GM03348 (cell line): ENCODE measurements around the gene ZMYM4.
A peak's percentile ranks its signal among the peaks of the same experiment; 100 is the strongest.
"Not testable (repeated sequence)": the region's sequence is repeated elsewhere in the genome, so short reads cannot be mapped to it uniquely, and the experiment has no call there.

Experiments
- DNase-seq: peaks from one replicate; pipeline ENCODE4 v3.0.0; 2012; ENCODE audit warnings: low spot score

The ZMYM4 gene

DNA sequence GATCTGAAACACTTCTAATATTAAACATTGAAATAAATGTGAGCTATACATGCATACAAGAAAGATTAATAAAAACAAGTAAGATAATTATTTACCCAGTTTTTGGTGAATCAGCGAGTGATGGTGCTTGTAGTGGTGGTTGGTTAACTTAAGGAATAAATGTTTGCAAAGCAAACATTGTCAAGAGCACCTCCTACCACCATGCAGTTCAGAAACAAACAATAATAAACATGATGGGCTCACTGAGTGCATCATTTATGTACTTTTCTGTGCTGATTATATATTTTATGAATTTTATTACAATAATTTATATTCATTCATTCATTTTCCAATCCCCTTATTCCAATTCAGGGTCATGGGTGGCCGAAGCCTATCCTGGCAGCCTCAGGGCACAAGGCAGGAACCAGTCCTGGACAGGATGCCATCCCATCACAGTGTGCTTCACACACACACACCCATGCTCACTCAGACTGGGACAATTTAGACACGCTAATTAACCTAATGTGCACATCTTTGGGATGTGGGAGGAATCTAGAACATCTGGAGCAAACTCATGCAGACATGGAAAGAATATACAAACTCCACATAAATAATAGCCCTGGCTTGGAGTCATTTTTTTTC lies 57.8 kb downstream of the ZMYM4 start:
- DNase-seq, result no peak

DNA sequence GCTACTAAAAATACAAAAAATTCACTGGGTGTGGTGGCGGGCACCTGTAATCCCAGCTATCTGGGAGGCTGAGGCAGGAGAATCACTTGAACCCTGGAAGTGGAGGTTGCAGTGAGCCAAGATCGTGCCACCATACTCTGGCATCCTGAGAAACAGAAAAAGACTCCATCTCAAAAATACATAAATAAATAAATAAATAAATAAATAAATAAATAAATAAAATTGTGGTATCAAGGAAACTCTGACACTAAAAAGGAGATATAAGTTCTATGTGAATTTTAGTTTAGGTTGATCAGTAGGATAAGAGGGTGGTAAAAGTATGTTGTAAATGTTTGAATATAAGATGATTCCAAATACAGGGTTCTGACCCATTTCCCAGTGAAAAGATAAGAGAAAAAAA lies 63.1 kb downstream of the ZMYM4 start:
- DNase-seq, result not testable (repeated sequence)

DNA sequence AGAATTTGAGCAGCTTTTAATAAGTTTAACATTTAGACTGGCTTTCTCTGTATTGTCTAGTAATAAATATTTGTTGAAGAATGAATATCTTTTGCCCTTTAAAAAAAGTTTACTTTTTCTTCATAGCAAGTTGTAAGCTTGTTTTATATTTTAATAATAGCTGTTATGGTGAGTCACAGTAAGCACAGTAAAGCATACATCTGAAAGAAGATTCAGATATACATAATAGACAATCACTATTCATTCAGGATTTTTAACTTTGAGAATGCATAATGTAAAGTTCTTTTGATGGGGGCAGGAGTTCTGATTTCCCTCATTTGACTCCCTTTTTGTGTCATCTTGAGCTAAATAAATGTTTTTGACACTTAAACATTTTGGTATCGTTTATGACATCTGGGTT lies 66.0 kb downstream of the ZMYM4 start:
- no peak for DNase-seq

DNA sequence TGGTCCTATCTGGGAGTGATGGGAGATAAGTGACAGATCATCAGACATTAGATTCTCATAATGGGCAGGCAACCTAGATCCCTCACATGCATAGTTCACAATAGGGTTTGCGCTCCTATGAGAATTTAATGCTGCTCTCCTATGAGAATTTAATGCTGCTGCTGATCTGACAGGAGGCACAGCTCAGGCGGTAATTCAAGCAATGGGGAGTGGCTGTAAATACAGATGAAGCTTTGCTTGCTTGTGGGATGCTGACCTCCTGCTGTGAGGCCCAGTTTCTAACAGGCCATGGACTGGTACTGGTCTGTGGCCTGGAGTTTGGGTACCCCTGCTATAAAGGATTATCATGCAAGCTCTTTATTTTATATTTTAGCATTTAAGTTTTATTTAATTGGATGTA lies 72.0 kb downstream of the ZMYM4 start:
- DNase-seq, result no peak

- DNase-seq, result no peak
Observed at GRCh38 chr1:35345439-35345981, 77.0 kb downstream of the ZMYM4 start.

GRCh38 chr1:35350872-35351271 lies 82.4 kb downstream of the ZMYM4 start:
- DNase-seq, result no peak

DNA sequence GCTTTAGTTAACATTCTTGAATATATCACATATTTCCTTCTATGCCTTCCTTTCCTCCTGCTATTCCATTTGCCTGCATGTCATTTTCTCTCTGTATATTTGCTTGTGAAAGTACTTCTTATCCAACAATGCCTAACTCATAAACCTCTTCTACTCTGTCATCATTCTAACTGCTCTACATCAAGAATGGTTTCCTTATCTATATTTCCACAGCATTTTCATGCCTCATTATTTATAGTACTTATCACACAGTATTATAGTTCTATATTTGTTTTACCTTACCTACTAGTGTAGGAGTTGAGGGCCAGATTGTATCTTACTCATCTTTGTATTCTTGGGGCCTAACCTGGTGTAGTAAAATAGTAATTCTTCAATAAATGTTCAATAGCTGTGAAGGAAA lies 91.5 kb downstream of the ZMYM4 start:
- no peak for DNase-seq

GRCh38 chr1:35361638-35362037 lies 93.1 kb downstream of the ZMYM4 start:
- no peak for DNase-seq

- no peak for DNase-seq
Observed at GRCh38 chr1:35364741-35365140, 96.2 kb downstream of the ZMYM4 start.

DNA sequence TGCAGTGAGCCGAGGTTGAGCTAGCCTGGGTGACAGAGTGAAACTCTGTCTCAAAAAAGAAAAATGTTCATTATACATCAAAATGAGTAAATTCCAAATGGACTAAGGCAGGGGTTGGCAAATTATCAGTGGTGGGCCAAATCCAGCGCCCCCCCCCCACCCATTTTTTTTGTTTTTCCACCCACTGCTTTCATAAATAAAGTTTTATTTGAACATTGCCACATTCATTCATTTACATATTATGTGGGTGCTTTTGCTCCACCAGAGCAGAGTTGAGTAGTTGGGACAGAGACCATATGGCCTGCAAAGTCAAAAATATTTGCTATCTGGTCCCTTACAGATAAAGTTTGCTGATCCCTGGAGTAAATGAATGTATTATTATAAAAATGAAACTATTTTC lies 99.4 kb downstream of the ZMYM4 start:
- DNase-seq, result no peak

DNA sequence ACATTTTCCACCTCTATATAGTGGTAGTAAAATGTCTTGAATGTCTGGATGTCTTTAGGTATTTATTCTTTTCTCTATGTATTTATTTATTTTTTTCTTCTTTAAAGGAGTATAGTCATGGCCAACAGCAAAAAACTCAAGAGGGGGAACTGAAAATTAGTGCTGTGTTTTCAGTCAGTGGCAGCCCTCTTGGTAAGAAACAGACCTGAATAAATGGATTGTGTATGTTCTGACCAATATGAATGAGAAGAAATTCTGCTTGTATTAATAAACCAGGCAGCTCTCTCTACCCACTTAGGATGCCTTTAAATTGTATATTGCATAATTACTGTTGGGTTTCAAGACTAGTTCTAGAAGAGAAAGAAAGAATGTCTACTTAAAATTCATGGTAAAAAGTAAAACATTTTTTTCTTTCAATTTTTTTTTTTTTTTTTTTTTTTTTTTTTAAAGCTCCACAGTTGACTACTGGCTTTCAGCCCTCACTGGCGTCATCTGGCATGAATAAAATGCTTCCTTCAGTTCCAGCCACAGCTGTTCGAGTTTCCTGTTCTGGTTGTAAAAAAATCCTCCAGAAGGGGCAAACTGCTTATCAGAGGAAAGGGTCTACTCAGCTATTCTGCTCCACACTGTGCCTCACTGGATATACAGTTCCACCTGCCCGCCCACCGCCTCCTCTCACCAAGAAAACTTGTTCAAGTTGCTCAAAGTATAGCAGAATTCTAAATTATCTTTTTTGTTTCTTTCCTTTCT lies 101.6 kb downstream of the ZMYM4 start:
- peak; percentile 80 for DNase-seq

- DNase-seq, result no peak
Observed at GRCh38 chr1:35371506-35371905, 103.0 kb downstream of the ZMYM4 start.

- DNase-seq, result peak; percentile 9
Observed at GRCh38 chr1:35377555-35377954, 109.0 kb downstream of the ZMYM4 start.

DNA sequence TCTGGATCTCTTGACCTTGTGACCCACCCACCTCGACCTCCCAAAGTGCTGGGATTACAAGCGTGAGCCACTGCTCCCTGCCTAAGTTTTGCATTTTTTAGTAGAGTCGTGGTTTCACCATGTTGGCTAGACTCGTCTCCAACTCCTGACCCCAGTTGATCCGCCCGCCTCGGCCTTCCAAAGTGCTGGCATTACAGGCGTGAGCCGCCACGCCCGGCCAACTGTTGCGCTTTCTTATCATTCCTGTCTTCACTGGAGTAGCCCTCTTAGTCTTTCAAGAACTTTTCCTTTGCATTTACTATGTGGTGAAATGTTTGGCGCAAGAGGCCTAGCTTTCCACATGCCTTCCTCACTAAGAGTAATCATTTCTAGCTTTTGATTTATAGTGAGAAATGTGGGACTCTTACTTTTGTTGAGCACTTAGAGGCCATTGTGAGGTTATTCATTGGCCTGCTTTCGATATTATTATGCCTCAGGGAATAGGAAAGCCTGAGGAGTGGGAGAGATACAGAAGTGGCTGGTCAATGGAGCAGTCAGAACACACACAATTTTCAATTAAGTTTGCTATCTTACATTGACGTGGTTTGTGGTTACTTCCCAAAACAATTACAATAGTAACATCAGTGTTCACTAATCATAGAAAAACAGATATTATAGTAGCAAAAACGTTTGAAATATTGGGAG lies 111.0 kb downstream of the ZMYM4 start:
- no peak for DNase-seq

DNA sequence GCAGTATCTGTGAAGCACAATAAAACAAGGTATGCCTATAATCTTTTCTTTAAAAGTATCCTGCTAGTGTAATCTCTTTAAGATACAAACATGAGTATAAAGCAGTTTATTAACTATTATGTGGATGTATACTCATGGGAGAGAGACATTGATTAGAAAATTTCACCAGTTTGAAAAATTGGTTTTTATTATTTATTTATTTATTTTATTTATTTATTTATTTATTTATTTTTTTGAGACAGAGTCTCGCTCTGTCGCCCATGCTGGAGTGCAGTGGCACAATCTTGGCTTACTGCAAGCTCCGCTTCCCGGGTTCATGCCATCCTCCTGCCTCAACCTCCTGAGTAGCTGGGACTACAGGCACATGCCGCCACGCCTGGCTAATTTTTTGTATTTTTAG lies 111.6 kb downstream of the ZMYM4 start:
- not testable (repeated sequence) for DNase-seq

DNA sequence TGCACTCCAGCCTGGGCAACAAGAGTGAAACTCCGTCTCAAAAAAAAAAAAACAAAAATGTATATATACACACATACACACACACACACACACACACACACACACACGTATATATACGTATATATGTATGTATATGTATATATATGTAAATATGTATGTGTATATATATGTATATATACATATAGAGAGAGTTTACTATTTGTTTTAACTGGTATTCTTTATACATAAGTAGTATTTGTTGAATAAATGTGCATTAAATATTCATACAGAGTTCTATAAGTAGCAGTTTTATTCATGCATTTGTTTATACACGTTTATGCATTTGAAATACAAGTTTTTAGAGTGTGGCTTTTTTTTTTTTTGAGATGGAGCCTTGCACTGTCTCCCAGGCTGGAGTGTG lies 113.6 kb downstream of the ZMYM4 start:
- no peak for DNase-seq

- no peak for DNase-seq
Observed at GRCh38 chr1:35386290-35386689, 117.8 kb downstream of the ZMYM4 start.

- DNase-seq, result no peak
Observed at GRCh38 chr1:35386959-35387358, 118.5 kb downstream of the ZMYM4 start.

DNA sequence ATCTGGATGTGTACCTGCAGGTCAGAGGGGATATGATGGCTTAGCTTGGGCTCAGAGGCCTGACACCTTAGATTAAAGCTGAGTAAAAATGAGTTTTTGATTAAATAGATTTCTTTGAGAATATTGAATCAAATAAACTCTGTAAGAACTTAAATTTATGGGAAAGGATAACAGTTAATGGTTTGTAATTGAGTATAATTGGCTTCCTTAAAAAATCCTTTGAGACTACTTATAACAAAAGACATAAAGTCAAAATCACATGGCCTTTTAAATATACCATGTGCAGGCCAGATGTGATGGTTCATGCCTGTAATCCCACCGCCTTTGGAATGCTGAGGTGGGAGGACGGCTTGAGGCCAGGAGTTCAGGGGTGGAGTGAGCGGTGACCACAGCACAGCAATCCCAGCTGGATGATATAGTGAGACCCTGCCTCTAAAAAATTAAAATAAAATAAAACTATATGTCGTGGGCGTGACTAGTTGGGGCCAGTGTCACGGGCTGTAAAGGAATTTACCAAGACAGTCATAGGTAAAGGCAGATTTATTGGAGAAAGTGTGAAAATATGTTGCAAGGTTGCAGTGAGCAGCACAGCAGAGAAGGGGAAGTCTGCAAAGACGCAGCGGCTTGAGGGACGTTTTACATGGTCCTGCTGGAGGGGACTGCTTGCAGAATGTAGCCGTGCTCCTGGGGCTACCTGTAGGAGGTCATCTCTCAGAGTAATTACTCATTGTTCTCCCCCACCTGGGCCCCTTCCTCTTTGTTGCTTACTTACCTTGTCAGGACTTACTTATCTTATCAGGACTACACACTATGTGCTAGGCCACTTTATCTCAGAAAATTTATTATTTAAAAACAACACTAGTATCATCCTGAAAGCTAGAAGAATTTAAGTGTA lies 122.3 kb downstream of the ZMYM4 start:
- no peak for DNase-seq

DNA sequence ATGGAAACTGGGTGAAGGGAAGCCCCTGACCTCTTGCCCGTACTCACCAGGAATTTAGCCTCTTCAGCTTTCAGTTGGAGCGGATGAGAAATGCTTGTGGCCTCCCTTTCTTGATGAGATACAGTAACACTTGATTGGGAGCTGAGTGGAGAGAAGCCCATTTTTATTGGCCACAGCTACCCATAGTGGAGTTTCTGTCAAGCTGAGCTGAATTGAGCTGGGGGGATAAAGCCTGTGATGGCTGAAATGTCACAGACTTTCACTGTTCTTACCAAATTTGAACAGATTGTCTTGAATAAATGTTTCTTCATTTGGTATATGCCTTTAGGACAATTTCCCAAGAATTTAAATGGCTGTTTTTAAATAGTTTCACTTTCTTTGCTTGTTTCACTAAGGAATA lies 125.9 kb downstream of the ZMYM4 start:
- DNase-seq, result no peak

DNA sequence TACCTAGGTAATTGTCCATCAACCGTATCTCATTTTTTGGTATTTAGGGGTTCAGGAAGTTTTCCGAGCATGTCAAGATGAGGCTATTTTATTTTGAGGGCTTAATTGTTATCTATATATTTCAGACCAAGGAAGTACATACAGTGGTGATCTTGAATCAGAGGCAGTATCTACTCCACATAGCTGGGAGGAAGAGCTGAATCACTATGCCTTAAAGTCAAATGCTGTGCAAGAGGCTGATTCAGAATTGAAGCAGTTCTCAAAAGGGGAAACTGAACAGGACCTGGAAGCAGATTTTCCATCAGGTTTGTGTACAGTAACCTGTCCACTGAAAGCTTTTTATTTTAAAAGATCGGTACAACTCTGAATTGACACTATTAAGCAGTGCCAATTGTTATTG lies 130.2 kb downstream of the ZMYM4 start:
- DNase-seq, result no peak

DNA sequence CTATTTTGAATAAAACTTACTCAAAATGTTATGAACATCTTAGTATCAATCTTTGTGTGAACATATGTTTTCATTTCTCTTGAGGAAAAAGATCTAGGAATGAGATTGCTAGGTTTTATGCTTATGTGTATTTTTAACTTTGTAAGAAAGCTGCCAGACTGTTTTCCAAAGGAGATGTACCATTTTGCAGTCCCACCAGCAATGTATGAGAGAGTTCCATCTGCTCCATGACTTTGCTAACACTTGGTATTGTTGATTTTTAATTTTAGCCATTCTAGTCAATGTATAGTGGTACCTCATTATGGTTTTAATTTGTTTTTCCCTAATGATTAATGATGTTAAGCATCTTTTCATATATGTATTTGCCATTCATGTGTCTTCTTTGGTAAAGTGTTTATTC lies 132.5 kb downstream of the ZMYM4 start:
- no peak for DNase-seq
